Measurements from ENCODE around the gene ANKRD63.

ANKRD63 gene

GRCh38 chr15:40302981-40303380 lies 20.1 kb upstream of the ANKRD63 start:
- Histone ChIP-seq H3K27me3 (no peaks in the 10 kb centered on the region), H3K27ac (no peak overlapping the region), H3K4me3 (no peak overlapping the region), H3K9ac (no peak overlapping the region), H3K9me3 (replicated peaks in 1 of 11) (peaks cover 0 to 32% (median 19%) of the 10 kb centered on the region in 11 experiments; a peak in 18 of 22 replicates), H3K4me2 (peak overlapping the region in 4 of 11 experiments; percentile 57 to 100 (median 95); a peak in 4 of 22 replicates), H3K4me1 (peaks cover 38 to 69% (median 48%) of the 10 kb centered on the region in 10 experiments), H3K36me3 (peaks cover 47 to 78% (median 66%) of the 10 kb centered on the region in 11 experiments), H4K20me1 (peaks cover 0 to 86% (median 18%) of the 10 kb centered on the region in 11 experiments; a peak in 12 of 22 replicates)
- TF ChIP-seq Cebpa-rat (IDR thresholded peaks at IDR 0.05) = no peak

- Histone ChIP-seq H3K4me3 (no peak overlapping the region), H3K36me3 (peaks cover 49 to 84% (median 72%) of the 10 kb centered on the region in 11 experiments), H3K27me3 (no peaks in the 10 kb centered on the region), H4K20me1 (peaks cover 0 to 92% (median 18%) of the 10 kb centered on the region in 11 experiments; a peak in 12 of 22 replicates), H3K4me1 (peaks cover 34 to 74% (median 46%) of the 10 kb centered on the region in 10 experiments), H3K9me3 (replicated peaks in 1 of 11) (peaks cover 0 to 32% (median 19%) of the 10 kb centered on the region in 11 experiments; a peak in 18 of 22 replicates), H3K27ac (no peak overlapping the region), H3K4me2 (peak overlapping the region in 7 of 11 experiments; percentile 54 to 91 (median 57); a peak in 12 of 22 replicates), H3K9ac (no peak overlapping the region)
- no peak for TF ChIP-seq Cebpa-rat (IDR thresholded peaks at IDR 0.05)
Observed at GRCh38 chr15:40302288-40302886, 19.5 kb upstream of the ANKRD63 start.

- peak overlapping the region in 2 of 10 experiments; percentile 7 to 15; a peak in 1 of 20 replicates for H3K4me3 ChIP-seq
- peak overlapping the region; percentile 35 to 91 (median 56) for H3K4me2 ChIP-seq
- H3K27ac ChIP-seq = no peak overlapping the region
- H3K9ac ChIP-seq = no peak overlapping the region
- H3K36me3 ChIP-seq = peaks cover 49 to 92% (median 75%) of the 10 kb centered on the region in 11 experiments
- H3K27me3 ChIP-seq = no peaks in the 10 kb centered on the region
- H3K4me1 ChIP-seq = peaks cover 26 to 76% (median 41%) of the 10 kb centered on the region in 10 experiments
- peaks cover 0 to 32% (median 19%) of the 10 kb centered on the region in 11 experiments; a peak in 18 of 22 replicates for H3K9me3 ChIP-seq (replicated peaks in 1 of 11)
- TF ChIP-seq Cebpa-rat (IDR thresholded peaks at IDR 0.05) = no peak
- peaks cover 0 to 100% (median 18%) of the 10 kb centered on the region in 11 experiments; a peak in 12 of 22 replicates for H4K20me1 ChIP-seq
Observed at GRCh38 chr15:40301467-40302179, 18.8 kb upstream of the ANKRD63 start.

- H3K4me2 ChIP-seq = peak overlapping the region; percentile 35 to 91 (median 56); a peak in 14 of 22 replicates
- H3K9ac ChIP-seq = 0 out of 22 replicates have a peak overlapping the region, but pooled peaks of 1 of the 11 experiments have one; percentile 19
- H3K4me1 ChIP-seq = peaks cover 19 to 76% (median 41%) of the 10 kb centered on the region in 10 experiments
- H4K20me1 ChIP-seq = peaks cover 0 to 100% (median 14%) of the 10 kb centered on the region in 11 experiments; a peak in 12 of 22 replicates
- H3K27ac ChIP-seq = no peak overlapping the region
- no peak for TF ChIP-seq Cebpa-rat (IDR thresholded peaks at IDR 0.05)
- H3K27me3 ChIP-seq = no peaks in the 10 kb centered on the region
- H3K4me3 ChIP-seq = no peak overlapping the region
- peaks cover 0 to 32% (median 19%) of the 10 kb centered on the region in 11 experiments; a peak in 18 of 22 replicates for H3K9me3 ChIP-seq (replicated peaks in 1 of 11)
- peaks cover 49 to 100% (median 76%) of the 10 kb centered on the region in 11 experiments for H3K36me3 ChIP-seq
Observed at GRCh38 chr15:40300771-40301170, 17.9 kb upstream of the ANKRD63 start.

GRCh38 chr15:40300367-40300766 lies 17.5 kb upstream of the ANKRD63 start:
- no peak overlapping the region for H3K4me3 ChIP-seq
- no peaks in the 10 kb centered on the region for H3K27me3 ChIP-seq
- no peak for TF ChIP-seq Cebpa-rat (IDR thresholded peaks at IDR 0.05)
- peaks cover 49 to 100% (median 81%) of the 10 kb centered on the region in 11 experiments for H3K36me3 ChIP-seq
- peaks cover 15 to 76% (median 40%) of the 10 kb centered on the region in 10 experiments for H3K4me1 ChIP-seq
- H3K27ac ChIP-seq = no peak overlapping the region
- peak overlapping the region in 1 of 11 experiments; percentile 91; a peak in 1 of 22 replicates for H3K4me2 ChIP-seq
- H4K20me1 ChIP-seq = peaks cover 0 to 100% (median 14%) of the 10 kb centered on the region in 11 experiments; a peak in 12 of 22 replicates
- no peak overlapping the region for H3K9ac ChIP-seq
- H3K9me3 ChIP-seq (replicated peaks in 1 of 11) = peaks cover 0 to 32% (median 19%) of the 10 kb centered on the region in 11 experiments; a peak in 18 of 22 replicates

GRCh38 chr15:40298216-40298935 lies 15.5 kb upstream of the ANKRD63 start:
- no peaks in the 10 kb centered on the region for H3K27me3 ChIP-seq
- H3K4me3 ChIP-seq = no peak overlapping the region
- H3K36me3 ChIP-seq = peaks cover 48 to 100% (median 80%) of the 10 kb centered on the region in 11 experiments

GRCh38 chr15:40297356-40297755 lies 14.5 kb upstream of the ANKRD63 start:
- peaks cover 31 to 72% (median 51%) of the 10 kb centered on the region in 10 experiments for H3K4me1 ChIP-seq
- no peak overlapping the region for H3K4me3 ChIP-seq
- H3K4me2 ChIP-seq = no peak overlapping the region
- H3K27ac ChIP-seq = no peak overlapping the region
- H3K9ac ChIP-seq = no peak overlapping the region
- peaks cover 0 to 29% (median 19%) of the 10 kb centered on the region in 11 experiments; a peak in 18 of 22 replicates for H3K9me3 ChIP-seq (replicated peaks in 1 of 11)
- no peaks in the 10 kb centered on the region for H3K27me3 ChIP-seq
- peaks cover 0 to 96% (median 0%) of the 10 kb centered on the region in 11 experiments; a peak in 9 of 22 replicates for H4K20me1 ChIP-seq
- no peak for TF ChIP-seq Cebpa-rat (IDR thresholded peaks at IDR 0.05)
- H3K36me3 ChIP-seq = peaks cover 37 to 100% (median 70%) of the 10 kb centered on the region in 11 experiments

More at GRCh38 chr15:40298216-40298935, 15.5 kb upstream of the ANKRD63 start:
- no peak for TF ChIP-seq Cebpa-rat (IDR thresholded peaks at IDR 0.05)
- no peak overlapping the region for H3K9ac ChIP-seq
- H4K20me1 ChIP-seq = peaks cover 0 to 99% (median under 1%) of the 10 kb centered on the region in 11 experiments; a peak in 11 of 22 replicates
- peaks cover 0 to 32% (median 19%) of the 10 kb centered on the region in 11 experiments; a peak in 18 of 22 replicates for H3K9me3 ChIP-seq (replicated peaks in 1 of 11)
- peaks cover 27 to 76% (median 51%) of the 10 kb centered on the region in 10 experiments for H3K4me1 ChIP-seq
- no peak overlapping the region for H3K4me2 ChIP-seq
- no peak overlapping the region for H3K27ac ChIP-seq

Measured in BLaER1 treated with 17β-estradiol and CSF1 and Interleukin-3, amounts not matched to agents 10 nM and 100 nM (cell line).